Spleen (tissue), 11 donors: ENCODE measurements around the gene FGF2. TPM values are rescaled to one million over a fixed set of nuclear protein-coding genes. Genes with fewer than 3 reads are reported as not detected.

Source experiments
- DNase-seq: peaks from one replicate; pipeline ENCODE4 v3.0.0-alpha.2; 2020
- H3K27ac ChIP-seq, 8 donors: fragments of 200-600 bp; sonication (generic) in 7 of 8; 1 replicate in 4 of 8; 2 replicates in 4 of 8; pipeline versions ENCODE4 v1.5.0 to v1.8.0; 2016 to 2021; ENCODE audit warnings: inconsistent platforms in 4 of 8, mild to moderate bottlenecking in 4 of 8, moderate library complexity in 1 of 8
- H3K27me3 ChIP-seq, 7 donors: fragments of 200-600 bp; sonication (generic) in 6 of 7; replicated peaks in 1 of 7; 1 replicate in 4 of 7; 2 replicates in 3 of 7; pipeline versions ENCODE4 v1.5.0 to v1.8.0; 2016 to 2021; ENCODE audit warnings: inconsistent platforms in 3 of 7, mild to moderate bottlenecking in 1 of 7
- H3K36me3 ChIP-seq, 6 donors: fragments of 200-600 bp; sonication (generic) in 5 of 6; 1 replicate in 4 of 6; 2 replicates in 2 of 6; pipeline versions ENCODE4 v1.5.0 to v1.8.0; 2016 to 2021; ENCODE audit warnings: inconsistent platforms in 2 of 6
- H3K4me1 ChIP-seq, 6 donors: fragments of 200-600 bp; sonication (generic) in 5 of 6; 1 replicate in 3 of 6; 2 replicates in 3 of 6; pipeline versions ENCODE4 v1.5.0 to v1.8.0; 2016 to 2021; ENCODE audit warnings: inconsistent platforms in 3 of 6
- H3K4me3 ChIP-seq, 8 donors: fragments of 200-600 bp; sonication (generic) in 7 of 8; 1 replicate in 4 of 8; 2 replicates in 4 of 8; pipeline versions ENCODE4 v1.5.0 to v1.8.0; 2016 to 2021; ENCODE audit warnings: inconsistent platforms in 4 of 8, mild to moderate bottlenecking in 4 of 8, moderate library complexity in 2 of 8
- H3K9me3 ChIP-seq, 8 donors: fragments of 200-600 bp; sonication (generic) in 7 of 8; 1 replicate in 4 of 8; 2 replicates in 4 of 8; pipeline versions ENCODE4 v1.5.0 to v1.8.0; 2016 to 2021; ENCODE audit warnings: inconsistent platforms in 4 of 8
- POLR2A ChIP-seq, 3 donors: fragments of 450-650 bp; IDR thresholded peaks; one replicate each; pipeline ENCODE4 v1.5.1; 2017; ENCODE audit warnings: antibody characterized with exemption in 3 of 3, mild to moderate bottlenecking in 1 of 3
- POLR2AphosphoS5 ChIP-seq, 3 donors: sonication (generic); formaldehyde crosslinking; IDR thresholded peaks; one replicate each; pipeline ENCODE4 v1.5.1; 2017; ENCODE audit warnings: antibody characterized with exemption in 3 of 3
- WGBS, 5 donors: extraction: QIAGEN DNeasy Blood & Tissue Kit in 3 of 5; methylation state at CpG; one replicate each; pipeline versions ENCODE4 v1.1.5 to v1.1.7; 2013 to 2018; 5-methylcytosine and 5-hydroxymethylcytosine counted together
- intact Hi-C: fragments of 100-400 bp; cut with DNase I; formaldehyde crosslinking; loops from one replicate; pipeline ENCODE4 v1.15.0; 2023; ENCODE audit warnings: low total_unique reads
- polyA plus RNA-seq, 3 donors: library from polyadenylated mRNA; stranded (reverse); fragments of 200-250 nt; gene quantifications; one replicate each; pipeline ENCODE4 v1.2.1, GENCODE V29; 2013
- total RNA-seq, 7 donors: library from RNA; depleted of rRNA in 3 of 7; stranded (reverse); fragments of >200 nt in 3 of 7; fragmentation: NEBNext Ultra II Directional in 4 of 7; extraction: Animal tissue kit (Norgen Biotek cat#: 25700) in 4 of 7; gene quantifications; one replicate each; pipeline versions ENCODE4 v1.1.0 to v1.2.1, GENCODE V29; 2016 to 2021
- TF ChIP-seq, protein P1 (sequence below), 11 experiments: fragments of 200-600 bp in 7 of 11; fragments of 450-650 bp in 4 of 11; sonication (generic) in 4 of 11; IDR thresholded peaks in 8 of 11; conservative IDR thresholded peaks in 3 of 11; 1 replicate in 7 of 11; 2 replicates in 4 of 11; pipeline versions ENCODE4 v1.4.0 to v1.8.0; 2016 to 2021; ENCODE audit warnings: antibody characterized with exemption in 11 of 11, inconsistent platforms in 4 of 11, mild to moderate bottlenecking in 1 of 11
- donor health status: healthy with polysubstance abuse.
- donor health status: DM: no; HTN: no; CAD: no; lungs with moderate emphysema.
- donor health status: DM: no; HTN: no; CAD: no.
- donor health status: Bipolar disorder and iron deficiency.
- donor health status: healthy.
- donor health status: DM: no; HTN: no; CAD: no.
- donor health status: DM: yes; HTN: yes; CAD: no.

Gene FGF2
- total and polyA plus RNA-seq, 10 donors = 0.48 to 3.1 (median 1.5) TPM

- no peak overlapping the region for H3K27ac ChIP-seq
- H3K9me3 ChIP-seq = peaks cover 0 to 4% (median 0%) of the 10 kb centered on the region in 8 donors
- TF ChIP-seq, protein P1, sequence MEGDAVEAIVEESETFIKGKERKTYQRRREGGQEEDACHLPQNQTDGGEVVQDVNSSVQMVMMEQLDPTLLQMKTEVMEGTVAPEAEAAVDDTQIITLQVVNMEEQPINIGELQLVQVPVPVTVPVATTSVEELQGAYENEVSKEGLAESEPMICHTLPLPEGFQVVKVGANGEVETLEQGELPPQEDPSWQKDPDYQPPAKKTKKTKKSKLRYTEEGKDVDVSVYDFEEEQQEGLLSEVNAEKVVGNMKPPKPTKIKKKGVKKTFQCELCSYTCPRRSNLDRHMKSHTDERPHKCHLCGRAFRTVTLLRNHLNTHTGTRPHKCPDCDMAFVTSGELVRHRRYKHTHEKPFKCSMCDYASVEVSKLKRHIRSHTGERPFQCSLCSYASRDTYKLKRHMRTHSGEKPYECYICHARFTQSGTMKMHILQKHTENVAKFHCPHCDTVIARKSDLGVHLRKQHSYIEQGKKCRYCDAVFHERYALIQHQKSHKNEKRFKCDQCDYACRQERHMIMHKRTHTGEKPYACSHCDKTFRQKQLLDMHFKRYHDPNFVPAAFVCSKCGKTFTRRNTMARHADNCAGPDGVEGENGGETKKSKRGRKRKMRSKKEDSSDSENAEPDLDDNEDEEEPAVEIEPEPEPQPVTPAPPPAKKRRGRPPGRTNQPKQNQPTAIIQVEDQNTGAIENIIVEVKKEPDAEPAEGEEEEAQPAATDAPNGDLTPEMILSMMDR (IDR thresholded peaks at IDR 0.05 in 8 of 11, conservative IDR thresholded peaks at IDR 0.05 in 3 of 11) = no peak
- no peak for TF ChIP-seq POLR2A (IDR thresholded peaks at IDR 0.05)
- TF ChIP-seq POLR2AphosphoS5 (IDR thresholded peaks at IDR 0.05) = no peak
- peaks cover 0 to 5% (median 0%) of the 10 kb centered on the region in 7 donors for H3K27me3 ChIP-seq
- H3K36me3 ChIP-seq = no peaks in the 10 kb centered on the region
- DNase-seq = no peak
- WGBS, 5 donors = 83 to 96% (median 88%) methylated on average over 1 of the region's 1 CpG
- no peak overlapping the region for H3K4me3 ChIP-seq
- intact Hi-C loops = no loop called here
- no peaks in the 10 kb centered on the region for H3K4me1 ChIP-seq
These were observed 46.5 kb downstream of the FGF2 start for GRCh38 chr4:122873146-122873545.

DNA sequence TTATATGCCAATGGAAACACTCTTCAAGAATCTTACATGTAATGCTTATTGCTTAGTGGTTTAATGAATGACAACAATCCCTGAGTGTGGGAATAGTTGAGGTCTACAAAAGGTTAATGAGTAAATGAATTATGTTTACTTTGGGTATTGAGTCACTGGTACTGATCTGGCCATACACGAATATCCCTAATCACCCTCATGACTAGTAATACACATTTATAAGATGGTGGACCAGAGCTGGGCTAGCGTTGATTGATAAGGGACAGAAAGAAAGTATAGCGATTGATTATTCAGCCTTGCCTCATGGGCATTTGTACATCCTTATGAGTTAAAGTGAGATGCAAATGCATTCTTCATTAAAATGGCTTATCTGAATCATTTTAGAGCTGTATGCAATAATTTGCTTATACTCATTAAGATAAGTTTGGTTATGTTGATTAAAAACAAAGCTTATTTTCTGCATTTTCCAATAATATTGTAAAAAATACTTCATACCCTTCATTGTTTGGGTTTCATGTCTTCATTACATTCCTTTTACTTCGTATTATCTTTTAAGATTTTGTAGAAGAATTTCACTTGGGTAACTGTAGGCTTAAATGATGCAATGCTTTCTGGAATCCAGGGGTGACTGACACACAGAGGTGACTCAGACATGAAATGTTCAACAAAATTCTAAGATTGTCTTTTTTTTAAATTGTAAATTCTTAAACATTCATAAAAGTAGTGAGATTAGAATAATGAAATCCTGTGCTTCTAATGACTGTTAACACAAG lies 47.4 kb downstream of the FGF2 start:
- no peak overlapping the region for H3K27ac ChIP-seq
- 87 to 95% (median 87%) methylated on average over 4 of the region's 4 CpGs for WGBS, 5 donors
- H3K36me3 ChIP-seq = no peaks in the 10 kb centered on the region
- no peak overlapping the region for H3K4me3 ChIP-seq
- H3K4me1 ChIP-seq = no peaks in the 10 kb centered on the region
- TF ChIP-seq, protein P1 (IDR thresholded peaks at IDR 0.05 in 8 of 11, conservative IDR thresholded peaks at IDR 0.05 in 3 of 11) = no peak
- TF ChIP-seq POLR2AphosphoS5 (IDR thresholded peaks at IDR 0.05) (no peak), POLR2A (IDR thresholded peaks at IDR 0.05) (no peak)
- DNase-seq = no peak
- peaks cover 0 to 5% (median 0%) of the 10 kb centered on the region in 7 donors for H3K27me3 ChIP-seq
- peaks cover 0 to 1% (median 0%) of the 10 kb centered on the region in 8 donors for H3K9me3 ChIP-seq
- intact Hi-C loops = no loop called here

DNA sequence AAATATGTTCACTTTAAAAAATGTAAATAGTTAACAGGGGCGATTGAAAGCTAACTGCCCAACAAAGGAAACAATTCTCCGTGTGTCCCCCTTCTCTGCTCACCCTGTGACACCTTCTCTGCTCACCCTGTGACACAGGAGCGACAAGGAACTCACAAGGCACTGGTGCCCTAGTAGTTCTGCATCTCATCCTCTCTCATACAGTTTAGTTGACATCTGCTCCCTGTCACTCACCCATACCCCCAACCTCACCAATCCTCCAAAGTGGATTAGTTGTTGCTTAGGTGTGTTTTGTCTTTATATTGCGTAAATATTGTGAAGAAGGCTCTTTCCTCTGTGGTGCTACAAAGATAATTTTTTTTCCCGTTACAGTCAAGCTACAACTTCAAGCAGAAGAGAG lies 49.3 kb downstream of the FGF2 start:
- peaks cover 0 to 5% (median 0%) of the 10 kb centered on the region in 7 donors for H3K27me3 ChIP-seq
- H3K9me3 ChIP-seq = peaks cover 0 to 11% (median 7%) of the 10 kb centered on the region in 8 donors
- DNase-seq = no peak
- intact Hi-C loops = no loop called here
- H3K27ac ChIP-seq = no peak overlapping the region
- TF ChIP-seq, protein P1 (IDR thresholded peaks at IDR 0.05 in 8 of 11, conservative IDR thresholded peaks at IDR 0.05 in 3 of 11) = no peak
- TF ChIP-seq POLR2AphosphoS5 (IDR thresholded peaks at IDR 0.05) = no peak
- TF ChIP-seq POLR2A (IDR thresholded peaks at IDR 0.05) = no peak
- H3K4me1 ChIP-seq = no peaks in the 10 kb centered on the region
- no peak overlapping the region for H3K4me3 ChIP-seq
- H3K36me3 ChIP-seq = no peaks in the 10 kb centered on the region
- WGBS, 5 donors = 86 to 97% (median 90%) methylated on average over 5 of the region's 5 CpGs

- no peaks in the 10 kb centered on the region for H3K36me3 ChIP-seq
- TF ChIP-seq POLR2A (IDR thresholded peaks at IDR 0.05) = no peak
- TF ChIP-seq POLR2AphosphoS5 (IDR thresholded peaks at IDR 0.05) = no peak
- TF ChIP-seq, protein P1 (IDR thresholded peaks at IDR 0.05 in 8 of 11, conservative IDR thresholded peaks at IDR 0.05 in 3 of 11) = no peak
- no peak overlapping the region for H3K4me3 ChIP-seq
- H3K4me1 ChIP-seq = no peaks in the 10 kb centered on the region
- DNase-seq = no peak
- WGBS, 5 donors = 87 to 94% (median 93%) methylated on average over 3 of the region's 3 CpGs
- peaks cover 0 to 5% (median 0%) of the 10 kb centered on the region in 7 donors for H3K27me3 ChIP-seq
- H3K27ac ChIP-seq = no peak overlapping the region
- intact Hi-C loops = no loop called here
- peaks cover 0 to 15% (median 10%) of the 10 kb centered on the region in 8 donors for H3K9me3 ChIP-seq
These were observed 49.8 kb downstream of the FGF2 start for GRCh38 chr4:122876456-122876855.
